H1 (cell line): ENCODE data around the gene CCDC47. TPM values are rescaled to one million over a fixed set of nuclear protein-coding genes. Genes with fewer than 3 reads are reported as not detected.
A peak's percentile ranks its signal among the peaks of the same experiment; 100 is the strongest.

Source experiments
- BRCA1 ChIP-seq: IDR thresholded peaks from 2 replicates; pipeline ENCODE4 v1.6.1; 2012; ENCODE audit warnings: low read depth, low read length, improper control_type of control experiment
- CHD1 ChIP-seq: IDR thresholded peaks from 2 replicates; pipeline ENCODE4 v1.6.1; 2012; ENCODE audit warnings: low read depth, low read length, improper control_type of control experiment
- HDAC2 ChIP-seq, 2 experiments: fragments of 300-600 bp in 1 of 2; sonication (generic) in 1 of 2; IDR thresholded peaks; 2 replicates each; pipeline ENCODE4 v1.6.1; 2011 to 2012; ENCODE audit warnings: low read depth in 2 of 2, low read length in 2 of 2, mild to moderate bottlenecking in 2 of 2, moderate library complexity in 2 of 2, borderline replicate concordance in 1 of 2, inconsistent platforms in 1 of 2
- SIRT6 ChIP-seq: IDR thresholded peaks from one replicate; pipeline ENCODE4 v1.7.1; 2012; ENCODE audit warnings: low read length, inconsistent platforms
- polyA plus RNA-seq, 7 experiments: library from polyadenylated mRNA; depleted of rRNA in 3 of 7; stranded (reverse) in 5 of 7; unstranded in 2 of 7; fragments of >200 nt in 5 of 7; fragments of 200-250 nt in 2 of 7; gene quantifications; 1 replicate in 5 of 7; 2 replicates in 1 of 7; 4 replicates in 1 of 7; pipeline versions ENCODE4 v1.2.1 to v1.2.3, GENCODE V29; 2011 to 2013; ENCODE audit warnings: missing spikeins in 2 of 7, mixed read lengths in 2 of 7
- total RNA-seq: library from RNA; stranded (reverse); fragmentation: NEBNext Ultra II Directional; extraction: Animal tissue kit (Norgen Biotek cat#: 25700); gene quantifications from 2 replicates; pipeline ENCODE4 v1.2.1, GENCODE V29; 2021
- TF ChIP-seq, protein P1 (sequence below): IDR thresholded peaks from 2 replicates; pipeline ENCODE4 v1.6.1; 2012; ENCODE audit warnings: inconsistent platforms

CCDC47 gene
- total and polyA plus RNA-seq, 2 of the 8 experiments (the other 6 are each of a cell fraction or from before 2014, with no cell fraction given) = 21.2 to 83.1 TPM

DNA sequence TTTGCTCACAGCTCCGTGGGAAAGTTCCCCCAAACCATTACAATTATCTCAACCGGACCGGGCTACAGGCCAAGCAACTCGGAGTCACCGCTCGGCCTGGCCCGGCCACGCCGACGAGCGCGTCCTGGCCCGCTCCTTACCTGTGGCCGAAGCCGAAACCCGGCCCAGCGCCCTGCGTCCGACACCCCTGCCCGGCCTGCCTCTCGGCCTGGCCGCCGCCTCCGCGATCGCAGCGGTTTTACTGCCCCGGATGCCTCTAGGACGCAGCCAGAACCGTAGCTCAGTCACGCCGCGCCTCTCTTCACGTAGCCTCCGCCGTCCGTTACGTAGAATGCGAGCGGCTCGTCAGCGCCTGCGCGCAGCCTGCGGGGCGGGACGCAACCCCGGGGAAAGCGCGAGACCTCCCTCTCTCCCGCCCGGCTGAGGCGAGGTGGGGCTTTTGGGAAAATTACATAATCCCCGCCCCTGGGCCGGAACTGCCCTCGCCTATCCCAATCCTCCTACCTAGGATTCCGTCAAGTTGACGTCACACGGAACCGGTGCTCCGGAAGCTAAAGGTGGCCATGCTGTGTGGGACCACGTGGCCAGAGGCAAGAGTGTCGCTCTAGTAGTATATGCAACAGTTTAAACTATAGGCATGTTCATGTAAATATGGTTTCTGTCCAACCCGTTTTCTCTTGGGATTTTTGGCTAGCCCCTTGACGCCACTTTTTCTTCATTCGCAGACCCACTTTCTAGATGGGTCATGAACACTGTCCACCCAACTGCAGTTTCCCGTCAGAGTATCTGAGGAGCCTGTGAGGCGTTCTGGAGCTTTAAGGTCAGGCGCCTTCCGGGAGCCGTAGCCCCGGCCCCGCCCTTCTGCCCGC is at the start of gene CCDC47 (continued):
- TF ChIP-seq BRCA1 (peak; percentile 67; the same call in 1 of the 2 replicates), HDAC2 (IDR thresholded peaks at IDR 0.05; ENCODE audit: borderline replicate concordance in 1 of 2, low read depth in 2 of 2, low read length in 2 of 2) (no peak; a peak in 1 of 4 replicates), SIRT6 (no peak), CHD1 (peak; percentile 70; the same call in 1 of the 2 replicates)
- TF ChIP-seq, protein P1, sequence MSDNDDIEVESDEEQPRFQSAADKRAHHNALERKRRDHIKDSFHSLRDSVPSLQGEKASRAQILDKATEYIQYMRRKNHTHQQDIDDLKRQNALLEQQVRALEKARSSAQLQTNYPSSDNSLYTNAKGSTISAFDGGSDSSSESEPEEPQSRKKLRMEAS = peak; percentile 99
